ENCODE data around the gene PHF14.

PHF14 gene

GRCh38 chr7:11172835-11173234 is 199.2 kb downstream of the PHF14 start:
- DNase-seq, result no peak

GRCh38 chr7:11175371-11175770 is 201.7 kb downstream of the PHF14 start:
- no peak for DNase-seq

GRCh38 chr7:11175887-11176286 is 202.2 kb downstream of the PHF14 start:
- DNase-seq, result no peak

- DNase-seq, result no peak
Observed at GRCh38 chr7:11176985-11177555, 203.4 kb downstream of the PHF14 start.

- no peak for DNase-seq
Observed at GRCh38 chr7:11177793-11178192, 204.1 kb downstream of the PHF14 start.

GRCh38 chr7:11181590-11181989 is 207.9 kb downstream of the PHF14 start:
- no peak for DNase-seq

GRCh38 chr7:11182736-11183135 is 209.1 kb downstream of the PHF14 start:
- DNase-seq, result peak; percentile 75

GRCh38 chr7:11185179-11185815 is 211.6 kb downstream of the PHF14 start:
- DNase-seq, result peak; percentile 77

GRCh38 chr7:11188529-11189310 is 215.0 kb downstream of the PHF14 start:
- DNase-seq, result no peak

- no peak for DNase-seq
Observed at GRCh38 chr7:11191081-11191480, 217.4 kb downstream of the PHF14 start.

- DNase-seq, result no peak
Observed at GRCh38 chr7:11191574-11192220, 218.0 kb downstream of the PHF14 start.

GRCh38 chr7:11192506-11192905 is 218.8 kb downstream of the PHF14 start:
- peak; percentile 56 for DNase-seq

GRCh38 chr7:11193131-11193867 is 219.6 kb downstream of the PHF14 start:
- no peak for DNase-seq

- DNase-seq, result no peak
Observed at GRCh38 chr7:11193888-11194287, 220.2 kb downstream of the PHF14 start.

GRCh38 chr7:11194492-11194891 is 220.8 kb downstream of the PHF14 start:
- no peak for DNase-seq

GRCh38 chr7:11195502-11195901 is 221.8 kb downstream of the PHF14 start:
- no peak for DNase-seq

- no peak for DNase-seq
Observed at GRCh38 chr7:11196143-11196542, 222.5 kb downstream of the PHF14 start.

- peak; percentile 20 for DNase-seq
Observed at GRCh38 chr7:11203224-11203623, 229.6 kb downstream of the PHF14 start.

GRCh38 chr7:11203683-11204082 is 230.0 kb downstream of the PHF14 start:
- no peak for DNase-seq

GRCh38 chr7:11206177-11206899 is 232.7 kb downstream of the PHF14 start:
- DNase-seq, result no peak

GRCh38 chr7:11207565-11207964 is 233.9 kb downstream of the PHF14 start:
- no peak for DNase-seq

GRCh38 chr7:11208883-11209465 is 235.3 kb downstream of the PHF14 start:
- no peak for DNase-seq
